GM10248 (cell line): ENCODE data around the gene AKAP13.

Experiments used
- CTCF ChIA-PET: fragments of 300-600 bp; sonication (Branson Sonifier 250); formaldehyde crosslinking; extraction: SDS; loops from one replicate; lab custom pipeline; 2021; ENCODE audit warnings: antibody characterized with exemption; lab: Yijun Ruan, JAX
- POLR2A ChIA-PET: fragments of 350-650 bp; sonication (Branson Sonifier 250); formaldehyde crosslinking; extraction: SDS; loops from one replicate; lab custom pipeline; 2020; ENCODE audit warnings: antibody characterized with exemption; lab: Yijun Ruan, JAX
- DNase-seq: peaks from one replicate; pipeline ENCODE4 v3.0.0; 2012; ENCODE audit errors: extremely low spot score
- TF ChIP-seq, protein P1 (sequence below): IDR thresholded peaks from 2 replicates; pipeline ENCODE4 v1.5.1; 2012; ENCODE audit warnings: mild to moderate bottlenecking, low read depth; ENCODE audit errors: extremely low read depth, missing control alignments, control extremely low read depth

Gene AKAP13

DNA sequence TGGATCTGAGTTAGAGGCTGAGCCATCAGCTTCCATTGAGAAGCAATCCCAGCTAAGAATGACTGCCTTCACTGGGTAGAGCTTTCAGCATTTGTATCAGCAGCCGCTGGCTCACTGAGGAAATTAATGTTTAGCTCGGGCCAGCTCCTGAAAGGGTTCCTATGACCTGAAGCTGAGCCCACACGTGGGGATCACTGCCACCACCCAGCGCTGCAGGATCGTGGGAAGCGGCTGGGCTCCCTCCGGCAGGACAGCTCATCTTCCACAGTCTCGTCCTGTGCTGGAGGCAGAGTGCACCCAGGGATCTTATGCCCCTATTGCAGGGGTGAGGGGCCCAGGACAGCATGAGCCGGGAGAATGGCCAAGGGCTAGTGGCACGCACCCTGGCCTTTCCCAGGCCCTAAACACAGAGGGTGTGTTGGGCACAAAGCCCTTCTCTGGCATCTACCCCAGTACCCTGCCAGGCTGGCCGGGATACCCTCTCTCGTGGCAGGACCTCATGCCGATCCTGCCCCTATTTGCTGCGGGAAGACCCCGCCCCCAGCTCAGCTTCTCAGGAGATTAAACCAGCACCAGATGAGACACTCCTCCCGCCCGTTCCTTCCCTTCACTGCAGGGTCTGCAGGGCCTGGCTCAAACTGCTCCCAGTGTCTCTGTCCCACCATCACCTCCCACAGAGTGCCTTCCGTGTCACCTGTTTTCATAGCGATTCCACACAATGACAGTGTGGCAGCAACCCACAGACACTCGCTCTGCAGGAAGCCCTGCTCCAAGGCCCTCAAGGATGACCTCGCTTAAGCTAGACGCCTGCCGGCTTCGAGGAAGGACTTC is 385.8 kb downstream of the AKAP13 start:
- DNase-seq: no peak
- POLR2A ChIA-PET: no interaction called here
- CTCF ChIA-PET: interaction anchor here (1.6 kb wide), 1 partner anchor 10 kb away, joined by 3 read pairs; no protein-coding TSS in a partner anchor
- TF ChIP-seq, protein P1, sequence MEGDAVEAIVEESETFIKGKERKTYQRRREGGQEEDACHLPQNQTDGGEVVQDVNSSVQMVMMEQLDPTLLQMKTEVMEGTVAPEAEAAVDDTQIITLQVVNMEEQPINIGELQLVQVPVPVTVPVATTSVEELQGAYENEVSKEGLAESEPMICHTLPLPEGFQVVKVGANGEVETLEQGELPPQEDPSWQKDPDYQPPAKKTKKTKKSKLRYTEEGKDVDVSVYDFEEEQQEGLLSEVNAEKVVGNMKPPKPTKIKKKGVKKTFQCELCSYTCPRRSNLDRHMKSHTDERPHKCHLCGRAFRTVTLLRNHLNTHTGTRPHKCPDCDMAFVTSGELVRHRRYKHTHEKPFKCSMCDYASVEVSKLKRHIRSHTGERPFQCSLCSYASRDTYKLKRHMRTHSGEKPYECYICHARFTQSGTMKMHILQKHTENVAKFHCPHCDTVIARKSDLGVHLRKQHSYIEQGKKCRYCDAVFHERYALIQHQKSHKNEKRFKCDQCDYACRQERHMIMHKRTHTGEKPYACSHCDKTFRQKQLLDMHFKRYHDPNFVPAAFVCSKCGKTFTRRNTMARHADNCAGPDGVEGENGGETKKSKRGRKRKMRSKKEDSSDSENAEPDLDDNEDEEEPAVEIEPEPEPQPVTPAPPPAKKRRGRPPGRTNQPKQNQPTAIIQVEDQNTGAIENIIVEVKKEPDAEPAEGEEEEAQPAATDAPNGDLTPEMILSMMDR: no peak

DNA sequence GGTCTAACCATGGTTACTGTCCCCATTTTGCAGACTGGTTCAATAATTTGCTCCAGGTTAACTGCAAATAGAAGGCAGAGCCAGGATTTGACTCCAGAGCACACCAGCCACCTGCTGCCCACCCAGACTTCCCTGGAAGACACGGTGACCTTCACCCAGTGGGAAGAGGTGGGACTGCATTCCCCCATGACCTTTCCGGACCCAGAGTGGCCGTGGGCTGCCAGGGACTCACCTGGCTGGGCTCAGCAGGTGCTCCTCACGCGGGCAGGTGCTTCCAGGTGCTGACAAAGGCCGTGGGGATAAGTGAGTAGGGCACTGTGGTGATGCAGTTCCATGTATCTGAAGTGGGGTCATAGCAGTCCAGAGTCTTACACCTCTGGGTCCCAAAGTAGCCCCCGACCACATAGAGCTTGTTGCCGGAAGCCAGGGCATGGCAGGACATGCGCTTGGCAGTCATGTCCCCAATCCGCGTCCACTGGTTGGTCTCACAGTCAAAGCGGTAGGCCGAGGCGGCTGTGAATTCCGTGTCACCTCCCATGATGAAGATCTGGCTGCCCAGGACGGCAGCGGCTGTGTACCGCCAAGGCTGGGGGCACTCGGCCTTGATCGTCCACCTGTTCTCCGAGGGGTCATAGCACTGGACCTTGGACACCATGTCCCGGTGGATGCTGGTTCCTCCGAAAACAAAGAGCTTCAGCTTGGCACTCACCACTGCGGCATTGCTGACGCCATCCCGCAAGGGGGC is 387.6 kb downstream of the AKAP13 start:
- TF ChIP-seq, protein P1: no peak
- ChIA-PET CTCF (no interaction called here), POLR2A (no interaction called here)
- DNase-seq: no peak

DNA sequence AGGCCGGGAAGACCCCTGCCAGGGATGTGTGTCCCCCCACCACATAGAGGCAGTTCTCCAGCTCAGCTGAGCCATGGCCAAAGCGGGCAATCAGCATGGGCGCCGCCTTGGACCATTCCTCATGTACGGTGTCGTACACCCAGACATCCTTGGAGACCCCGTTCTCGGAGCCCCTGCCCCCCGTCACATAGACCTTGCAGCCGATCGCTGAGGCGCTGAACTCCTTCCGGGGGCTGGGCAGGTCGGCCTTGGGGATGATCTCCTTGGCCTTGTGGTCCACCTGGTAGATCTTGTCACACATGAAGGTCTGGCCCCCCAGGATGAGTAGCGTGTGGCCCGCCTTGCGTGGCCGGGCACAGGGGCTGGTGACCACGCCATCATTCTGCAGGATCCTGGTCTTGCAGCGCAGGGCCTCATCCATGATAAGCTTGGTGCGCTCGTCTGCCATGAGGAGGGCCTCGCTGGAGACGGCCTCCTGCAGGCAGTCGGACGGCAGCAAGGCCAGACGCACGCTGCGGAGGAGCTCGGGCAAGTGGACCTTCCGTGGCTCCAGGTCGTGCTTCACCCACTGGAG is 388.3 kb downstream of the AKAP13 start:
- CTCF ChIA-PET: no interaction called here
- DNase-seq: no peak
- POLR2A ChIA-PET: no interaction called here
- TF ChIP-seq, protein P1: no peak

DNA sequence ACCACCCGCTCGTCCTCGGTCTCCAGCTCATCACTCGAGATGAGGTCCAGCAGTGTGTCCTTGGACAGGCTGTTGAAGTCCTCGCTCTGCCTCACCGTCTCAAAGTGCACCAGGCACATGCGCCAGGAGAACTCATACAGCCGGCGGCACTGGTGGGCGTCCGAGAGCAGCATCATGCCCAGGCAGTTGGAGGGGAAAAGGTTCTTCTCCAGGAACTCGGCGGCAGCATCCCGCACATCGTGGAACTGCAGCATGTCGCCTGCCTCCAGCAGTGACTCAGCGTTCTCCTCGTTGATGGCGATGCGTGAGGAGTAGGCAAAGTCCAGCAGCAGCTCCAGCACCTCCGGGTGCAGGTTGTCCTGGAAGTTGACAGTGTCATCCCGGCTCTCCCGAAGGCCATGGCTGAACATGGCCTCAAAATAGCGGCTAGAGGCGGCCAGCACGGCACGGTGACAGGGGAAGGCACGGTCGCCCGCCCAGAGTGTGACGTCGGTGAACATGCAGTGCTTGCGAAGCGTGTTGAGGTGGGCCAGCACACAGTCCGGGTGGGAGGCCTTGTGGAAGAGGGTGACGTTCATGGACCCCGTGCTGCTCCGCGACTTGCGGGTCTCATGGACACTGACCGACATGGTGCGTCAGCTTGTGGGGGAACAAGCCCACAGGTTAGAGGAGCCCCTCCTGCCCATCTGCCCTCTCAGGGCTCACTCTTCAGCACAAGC is 388.9 kb downstream of the AKAP13 start:
- DNase-seq: no peak
- ChIA-PET POLR2A (no interaction called here), CTCF (no interaction called here)
- TF ChIP-seq, protein P1: no peak

DNA sequence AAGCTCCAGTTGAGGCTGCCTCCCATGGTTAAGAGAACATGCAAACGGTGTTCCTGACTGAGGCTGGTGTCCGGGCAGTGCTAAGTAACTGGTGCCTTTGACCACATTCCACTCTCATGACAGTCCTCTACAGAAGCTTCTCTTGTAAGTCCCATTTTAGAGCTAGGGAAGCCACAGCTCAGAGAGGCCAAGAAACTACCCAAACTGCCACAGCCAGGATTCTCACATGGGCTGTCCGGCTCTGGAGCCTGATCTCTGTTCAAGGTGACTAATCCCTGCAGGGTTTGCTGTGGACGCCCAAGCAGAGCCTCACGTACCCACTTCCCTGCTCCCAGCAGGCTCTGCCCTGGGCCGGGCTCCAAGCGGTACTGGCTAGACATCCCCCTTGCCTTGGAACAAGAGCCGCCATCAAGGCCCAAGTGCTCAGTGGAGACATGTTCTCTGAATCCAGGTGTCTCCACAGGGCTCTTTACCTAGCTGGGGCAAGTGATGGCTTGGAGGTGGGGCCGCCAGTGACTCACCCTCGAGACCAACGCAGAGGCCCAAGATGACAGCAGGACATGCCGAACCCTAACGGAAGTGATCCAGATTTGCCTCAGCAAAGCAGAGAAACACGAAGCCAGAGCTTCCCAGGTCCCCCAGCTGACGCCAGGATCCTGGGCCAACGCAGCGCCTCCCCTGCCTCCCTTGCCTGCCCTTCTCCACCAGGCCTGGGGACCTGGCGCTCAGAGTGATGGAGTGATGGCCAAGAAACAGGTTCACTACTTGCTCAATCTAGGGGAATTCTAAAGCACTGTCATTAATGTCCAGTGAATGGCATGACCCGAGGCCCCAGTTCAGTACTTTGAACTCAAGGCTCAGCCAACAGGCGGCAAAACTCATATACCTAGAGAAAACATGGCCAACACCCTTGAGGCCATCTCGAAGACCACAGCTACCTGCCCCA is 390.0 kb downstream of the AKAP13 start:
- ChIA-PET CTCF (interaction anchor here (0.6 kb wide), 2 partner anchors 9 to 17 kb away, joined by 3 read pairs; no protein-coding TSS in a partner anchor), POLR2A (no interaction called here)
- DNase-seq: no peak
- TF ChIP-seq, protein P1: no peak
